Cardiac fibroblast (primary cell): ENCODE data around the gene EIPR1.
A peak's percentile ranks its signal among the peaks of the same experiment; 100 is the strongest.
"Not testable (repeated sequence)": the region's sequence is repeated elsewhere in the genome, so short reads cannot be mapped to it uniquely, and the experiment has no call there.

Source experiments
- DNase-seq, 2 donors: peaks; one replicate each; pipeline versions ENCODE4 v3.0.0 to v3.0.0-alpha.2; 2010; ENCODE audit warnings: low read depth in 2 of 2
- H3K4me3 ChIP-seq, 2 donors: replicated peaks in 1 of 2; 1 replicate in 1 of 2; 2 replicates in 1 of 2; pipeline ENCODE4 v1.5.1; 2011; ENCODE audit warnings: low read depth in 2 of 2, low read length in 2 of 2, mild to moderate bottlenecking in 2 of 2, moderate library complexity in 1 of 2
- TF ChIP-seq, protein P1 (sequence below): IDR thresholded peaks from one replicate; pipeline ENCODE4 v1.5.1; 2011; ENCODE audit warnings: low read depth, mild to moderate bottlenecking, low read length, inconsistent platforms

The EIPR1 gene

DNA sequence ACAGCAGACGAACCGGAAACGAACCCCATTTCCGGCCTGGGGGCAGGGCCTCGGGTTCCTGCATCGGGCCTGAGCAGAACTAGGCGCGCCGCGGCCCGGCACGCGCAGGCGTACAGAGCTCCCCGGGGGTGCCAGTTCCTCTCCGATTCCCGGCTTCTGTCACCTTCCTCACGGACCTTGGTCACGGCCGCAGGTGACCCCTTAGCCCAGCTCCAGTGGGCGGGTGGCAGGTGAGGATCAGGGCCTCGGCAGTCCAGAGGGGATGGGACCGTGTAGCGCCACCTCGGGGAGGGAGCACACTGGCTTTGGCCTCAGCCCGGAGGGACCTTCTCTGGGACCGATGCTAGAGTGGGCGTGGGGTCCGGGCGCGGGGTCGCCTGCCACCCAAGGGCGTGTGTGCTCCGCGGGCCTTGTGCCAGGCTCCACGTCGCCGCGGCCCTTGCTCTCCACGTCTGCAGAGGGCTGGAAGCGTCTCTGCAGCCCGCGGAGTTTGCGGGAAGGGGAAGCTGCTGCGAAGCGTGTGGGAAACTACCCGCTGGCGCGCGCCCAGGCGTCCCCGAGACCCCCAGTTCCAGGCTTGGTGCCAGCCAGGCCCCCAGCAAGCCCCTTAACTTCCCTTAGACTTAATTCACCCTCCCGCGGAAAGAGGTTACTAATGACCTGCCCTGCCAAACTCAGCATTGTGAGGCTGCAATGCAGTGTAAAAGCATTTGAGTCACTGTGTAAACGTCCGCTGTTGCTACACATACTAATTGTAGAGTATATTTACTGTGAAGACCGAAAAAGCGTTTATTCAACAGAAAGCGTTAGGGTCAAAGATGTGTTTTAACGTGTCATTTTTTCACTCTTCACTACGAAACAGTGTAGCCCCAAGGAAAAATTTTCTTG, 2.3 kb upstream of the EIPR1 start, which contains the start of gene TRAPPC12:
Gene TRAPPC12 (plus strand): TSS at position 48 of the 888 bp plus-strand sequence. CDS start 7,930 bp downstream, outside the sequence.
- TF ChIP-seq, protein P1, sequence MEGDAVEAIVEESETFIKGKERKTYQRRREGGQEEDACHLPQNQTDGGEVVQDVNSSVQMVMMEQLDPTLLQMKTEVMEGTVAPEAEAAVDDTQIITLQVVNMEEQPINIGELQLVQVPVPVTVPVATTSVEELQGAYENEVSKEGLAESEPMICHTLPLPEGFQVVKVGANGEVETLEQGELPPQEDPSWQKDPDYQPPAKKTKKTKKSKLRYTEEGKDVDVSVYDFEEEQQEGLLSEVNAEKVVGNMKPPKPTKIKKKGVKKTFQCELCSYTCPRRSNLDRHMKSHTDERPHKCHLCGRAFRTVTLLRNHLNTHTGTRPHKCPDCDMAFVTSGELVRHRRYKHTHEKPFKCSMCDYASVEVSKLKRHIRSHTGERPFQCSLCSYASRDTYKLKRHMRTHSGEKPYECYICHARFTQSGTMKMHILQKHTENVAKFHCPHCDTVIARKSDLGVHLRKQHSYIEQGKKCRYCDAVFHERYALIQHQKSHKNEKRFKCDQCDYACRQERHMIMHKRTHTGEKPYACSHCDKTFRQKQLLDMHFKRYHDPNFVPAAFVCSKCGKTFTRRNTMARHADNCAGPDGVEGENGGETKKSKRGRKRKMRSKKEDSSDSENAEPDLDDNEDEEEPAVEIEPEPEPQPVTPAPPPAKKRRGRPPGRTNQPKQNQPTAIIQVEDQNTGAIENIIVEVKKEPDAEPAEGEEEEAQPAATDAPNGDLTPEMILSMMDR, result peak; percentile 53
- DNase-seq, result peak; percentile 82 to 84
- peak within 1 kb of the TSS; percentile 76 to 88 for H3K4me3 ChIP-seq

DNA sequence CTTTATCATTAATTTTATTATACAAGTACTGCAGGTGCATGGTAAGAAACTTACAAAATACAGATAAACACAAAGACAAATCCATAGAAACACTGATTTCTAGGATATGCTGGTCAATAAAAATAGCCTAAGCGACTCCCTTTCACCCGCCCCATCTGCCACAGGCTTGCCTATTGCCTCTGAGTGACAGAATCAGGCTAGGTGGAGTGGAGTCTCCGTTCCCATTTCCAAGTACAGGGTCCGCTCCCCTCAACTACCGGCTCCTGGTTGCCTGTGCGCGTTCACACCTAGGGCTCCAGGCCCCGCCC, 1.7 kb upstream of the EIPR1 start:
- TF ChIP-seq, protein P1, result no peak
- peak overlapping the region; percentile 76 to 88 for H3K4me3 ChIP-seq
- no peak for DNase-seq

DNA sequence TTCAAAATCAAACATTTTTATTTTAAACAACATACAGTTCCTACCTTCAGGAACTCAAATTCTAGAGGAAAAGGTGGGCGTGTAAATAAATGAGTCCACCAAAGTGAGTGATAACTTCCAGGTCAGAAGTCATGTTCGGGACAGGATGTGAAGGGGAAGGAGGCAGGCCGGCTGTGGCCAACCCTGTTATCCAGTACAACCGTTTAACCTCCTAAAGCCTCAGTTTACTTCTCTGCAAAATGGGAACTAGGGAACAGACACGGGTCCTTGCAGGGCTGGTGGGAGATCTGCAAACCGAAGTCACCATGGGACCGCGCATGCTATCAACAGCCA, 373 bp downstream of the EIPR1 start:
- H3K4me3 ChIP-seq, result peak overlapping the region; percentile 79 to 98
- peak; percentile 50 to 64 for DNase-seq
- TF ChIP-seq, protein P1, result no peak

DNA sequence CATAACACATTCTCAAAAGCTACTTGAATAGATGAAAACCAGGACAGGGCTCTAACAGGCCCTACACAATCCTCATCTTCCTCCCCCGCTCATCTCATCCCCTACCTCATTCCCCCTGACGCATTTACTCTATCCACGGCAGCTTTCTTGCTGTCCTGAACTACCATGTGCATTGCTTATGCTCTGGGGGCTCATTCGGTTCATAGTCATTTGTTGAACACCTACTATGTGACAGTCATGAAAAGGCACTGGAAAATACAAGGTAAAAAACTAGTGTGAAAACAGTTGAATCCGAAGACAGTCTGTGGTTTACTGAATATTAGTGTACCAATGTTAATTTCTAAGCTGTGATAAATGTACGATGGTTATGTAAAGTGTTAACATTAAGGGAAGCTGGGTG, 797 bp downstream of the EIPR1 start:
- peak overlapping the region; percentile 79 to 98 for H3K4me3 ChIP-seq
- no peak for DNase-seq
- TF ChIP-seq, protein P1, result no peak

DNA sequence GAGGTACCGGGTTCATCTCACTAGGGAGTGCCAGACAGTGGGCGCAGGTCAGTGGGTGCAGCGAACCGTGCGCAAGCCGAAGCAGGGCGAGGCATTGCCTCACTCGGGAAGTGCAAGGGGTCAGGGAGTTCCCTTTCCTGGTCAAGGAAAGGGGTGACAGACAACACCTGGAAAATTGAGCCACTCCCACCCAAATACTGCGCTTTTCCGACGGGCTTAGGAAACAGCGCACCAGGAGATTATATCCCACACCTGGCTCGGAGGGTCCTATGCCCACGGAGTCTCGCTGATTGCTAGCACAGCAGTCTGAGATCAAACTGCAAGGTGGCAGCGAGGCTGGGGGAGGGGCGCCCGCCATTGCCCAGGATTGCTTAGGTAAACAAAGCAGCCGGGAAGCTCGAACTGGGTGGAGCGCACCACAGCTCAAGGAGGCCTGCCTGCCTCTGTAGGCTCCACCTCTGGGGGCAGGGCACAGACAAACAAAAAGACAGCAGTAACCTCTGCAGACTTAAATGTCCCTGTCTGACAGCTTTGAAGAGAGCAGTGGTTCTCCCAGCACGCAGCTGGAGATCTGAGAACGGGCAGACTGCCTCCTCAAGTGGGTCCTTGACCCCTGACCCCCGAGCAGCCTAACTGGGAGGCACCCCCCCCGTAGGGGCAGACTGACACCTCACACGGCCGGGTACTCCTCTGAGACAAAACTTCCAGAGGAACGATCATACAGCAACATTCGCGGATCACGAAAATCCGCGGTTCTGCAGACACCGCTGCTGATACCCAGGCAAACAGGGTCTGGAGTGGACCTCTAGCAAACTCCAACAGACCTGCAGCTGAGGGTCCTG, 8.1 kb downstream of the EIPR1 start:
- not testable (repeated sequence) for DNase-seq, H3K4me3 ChIP-seq

DNA sequence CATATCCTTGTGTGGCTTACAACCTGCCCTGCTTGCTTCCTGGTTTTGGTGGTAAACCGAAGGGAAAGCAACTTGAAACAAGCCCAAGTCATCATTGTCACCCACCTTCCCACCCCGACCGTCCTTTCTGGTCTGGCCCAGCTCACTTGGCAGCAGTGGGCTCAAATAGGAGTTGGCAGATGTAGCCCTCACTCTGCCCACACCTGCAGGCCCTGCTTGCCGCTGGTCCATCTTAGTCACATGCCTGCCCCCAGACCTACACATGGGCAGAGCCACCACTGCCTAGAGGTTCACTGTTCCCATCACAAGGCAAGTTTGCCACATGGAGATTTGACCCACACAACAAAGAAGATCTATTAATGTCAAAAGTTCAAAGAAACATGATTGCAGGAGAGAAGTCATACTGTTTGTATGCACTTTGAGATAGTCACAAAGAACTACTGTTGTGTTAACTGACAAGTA, 9.3 kb downstream of the EIPR1 start:
- no peak overlapping the region for H3K4me3 ChIP-seq
- TF ChIP-seq, protein P1, result no peak
- DNase-seq, result no peak

DNA sequence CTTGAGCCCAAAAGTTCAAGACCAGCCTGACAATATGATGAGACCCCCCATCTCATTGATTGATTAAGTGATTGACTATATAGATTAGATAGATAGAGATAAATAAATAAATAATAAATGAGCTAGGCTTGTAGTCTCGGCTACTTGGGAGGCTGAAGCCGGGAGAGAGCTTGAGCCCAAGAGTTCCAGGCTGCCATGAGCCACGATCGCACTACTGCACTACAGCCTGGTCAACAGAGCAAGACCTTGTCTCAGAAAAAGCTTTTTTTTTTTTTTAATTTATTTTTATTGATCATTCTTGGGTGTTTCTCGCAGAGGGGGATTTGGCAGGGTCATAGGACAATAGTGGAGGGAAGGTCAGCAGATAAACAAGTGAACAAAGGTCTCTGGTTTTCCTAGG, 12.4 kb downstream of the EIPR1 start:
- TF ChIP-seq, protein P1, result no peak
- H3K4me3 ChIP-seq, result no peak overlapping the region
- no peak for DNase-seq
